ENCODE results near the gene KLK1. TPM values are rescaled to one million over a fixed set of nuclear protein-coding genes. Genes with fewer than 3 reads are reported as not detected.

KLK1 gene
- total RNA-seq, 1 experiment from 2014 or later = 0.31 TPM

- intact Hi-C loops (cut with micrococcal nuclease; ENCODE audit: unreplicated experiment) = no loop called here
- Histone ChIP-seq H3K4me1 (ENCODE audit: control insufficient read depth, insufficient read depth, low read length) (no peaks in the 10 kb centered on the region), H3K9me3 (ENCODE audit: control insufficient read depth, insufficient read depth, low read depth, low read length) (no peaks in the 10 kb centered on the region), H3K27me3 (ENCODE audit: control insufficient read depth, insufficient read depth, low read length) (no peaks in the 10 kb centered on the region), H3K4me3 (ENCODE audit: low read depth in 2 of 2, low read length in 2 of 2) (no peak overlapping the region), H3K27ac (ENCODE audit: low read length) (no peak overlapping the region), H3K36me3 (ENCODE audit: control insufficient read depth, insufficient read depth, low read length) (no peaks in the 10 kb centered on the region)
- ChIA-PET POLR2A (no interaction called here), CTCF (no interaction called here)
- no peak for ATAC-seq
- no peak for DNase-seq (ENCODE audit: low read depth, low spot score)
- TF ChIP-seq TCF7L2 (IDR thresholded peaks at IDR 0.05; ENCODE audit: low read depth, low read length) (no peak), SIN3A (IDR thresholded peaks at IDR 0.05; ENCODE audit: borderline replicate concordance, insufficient read depth, low read depth, low read length) (no peak), POLR2AphosphoS5 (IDR thresholded peaks at IDR 0.05; ENCODE audit: low read depth, low read length) (no peak), REST (IDR thresholded peaks at IDR 0.05; ENCODE audit: insufficient read depth in 1 of 2, low read depth in 2 of 2, low read length in 1 of 2) (no peak), CTCF (IDR thresholded peaks at IDR 0.05) (no peak)
- in situ Hi-C loops (cut with HindIII; ENCODE audit: low pct_unique_long_range_greater_than_20kb, low sequenced_read_pairs) = no loop called here
- BruUV-seq (replicated peaks) = no TSS peak
Observed at GRCh38 chr19:50837300-50837699, 13.7 kb upstream of the KLK1 start.

- Histone ChIP-seq H3K4me3 (ENCODE audit: low read depth in 2 of 2, low read length in 2 of 2) (peak overlapping the region in 1 of 2 experiments; percentile 63; a peak in 2 of 4 replicates), H3K27me3 (ENCODE audit: control insufficient read depth, insufficient read depth, low read length) (no peaks in the 10 kb centered on the region), H3K4me1 (ENCODE audit: control insufficient read depth, insufficient read depth, low read length) (no peaks in the 10 kb centered on the region), H3K9me3 (ENCODE audit: control insufficient read depth, insufficient read depth, low read depth, low read length) (no peaks in the 10 kb centered on the region), H3K36me3 (ENCODE audit: control insufficient read depth, insufficient read depth, low read length) (no peaks in the 10 kb centered on the region), H3K27ac (ENCODE audit: low read length) (no peak overlapping the region)
- in situ Hi-C loops (cut with HindIII; ENCODE audit: low pct_unique_long_range_greater_than_20kb, low sequenced_read_pairs) = no loop called here
- DNase-seq (ENCODE audit: low read depth, low spot score) (no peak), ATAC-seq (no peak)
- POLR2A ChIA-PET = no interaction called here
- intact Hi-C loops (cut with micrococcal nuclease; ENCODE audit: unreplicated experiment) = no loop called here
- TF ChIP-seq CTCF (IDR thresholded peaks at IDR 0.05) (no peak), REST (IDR thresholded peaks at IDR 0.05; ENCODE audit: insufficient read depth in 1 of 2, low read depth in 2 of 2, low read length in 1 of 2) (no peak), TCF7L2 (IDR thresholded peaks at IDR 0.05; ENCODE audit: low read depth, low read length) (no peak), POLR2AphosphoS5 (IDR thresholded peaks at IDR 0.05; ENCODE audit: low read depth, low read length) (no peak), SIN3A (IDR thresholded peaks at IDR 0.05; ENCODE audit: borderline replicate concordance, insufficient read depth, low read depth, low read length) (no peak)
- CTCF ChIA-PET = no interaction called here
- no TSS peak for BruUV-seq (replicated peaks)
Observed at GRCh38 chr19:50836543-50837195, 13.1 kb upstream of the KLK1 start.

Data from Panc1 (cell line).